Sigmoid colon (tissue), 7 donors: ENCODE results near the gene TMSB10. TPM values are rescaled to one million over a fixed set of nuclear protein-coding genes. Genes with fewer than 3 reads are reported as not detected.

Experiments used
- DNase-seq: peaks from one replicate; pipeline ENCODE4 v3.0.0-alpha.2; 2019
- H3K27ac ChIP-seq, 4 donors: fragments of 200-600 bp; sonication (generic); one replicate each; pipeline ENCODE4 v1.5.1; 2016 to 2019; ENCODE audit warnings: mild to moderate bottlenecking in 1 of 4
- H3K27me3 ChIP-seq, 3 donors: fragments of 200-600 bp; sonication (generic); one replicate each; pipeline ENCODE4 v1.5.1; 2019; ENCODE audit warnings: mild to moderate bottlenecking in 1 of 3
- H3K36me3 ChIP-seq, 4 donors: fragments of 200-600 bp; sonication (generic); one replicate each; pipeline ENCODE4 v1.5.1; 2016 to 2019
- H3K4me1 ChIP-seq, 4 donors: fragments of 200-600 bp; sonication (generic); one replicate each; pipeline ENCODE4 v1.5.1; 2017 to 2019
- H3K4me3 ChIP-seq, 4 donors: fragments of 200-600 bp; sonication (generic); one replicate each; pipeline ENCODE4 v1.5.1; 2017 to 2019; ENCODE audit warnings: mild to moderate bottlenecking in 2 of 4, moderate library complexity in 1 of 4
- H3K9me3 ChIP-seq, 4 donors: fragments of 200-600 bp in 3 of 4; sonication (generic) in 3 of 4; one replicate each; pipeline versions ENCODE4 v1.5.1 to v1.6.1; 2013 to 2019
- CTCF ChIP-seq, 4 experiments: fragments of 450-650 bp in 3 of 4; fragments of 200-600 bp in 1 of 4; IDR thresholded peaks; one replicate each; pipeline ENCODE4 v1.5.1; 2016 to 2019; ENCODE audit warnings: antibody characterized with exemption in 4 of 4, mild to moderate bottlenecking in 3 of 4, moderate library complexity in 2 of 4
- EP300 ChIP-seq, 4 donors: sonication (generic); formaldehyde crosslinking; IDR thresholded peaks; one replicate each; pipeline ENCODE4 v1.6.1; 2017; ENCODE audit warnings: antibody characterized with exemption in 4 of 4
- POLR2A ChIP-seq, 2 donors: fragments of 450-650 bp; IDR thresholded peaks; one replicate each; pipeline ENCODE4 v1.6.1; 2016; ENCODE audit warnings: antibody characterized with exemption in 2 of 2, mild to moderate bottlenecking in 2 of 2, moderate library complexity in 2 of 2
- POLR2AphosphoS5 ChIP-seq, 4 donors: sonication (generic); formaldehyde crosslinking; IDR thresholded peaks; one replicate each; pipeline ENCODE4 v1.6.1; 2017; ENCODE audit warnings: antibody characterized with exemption in 4 of 4
- WGBS, 2 donors: extraction: QIAGEN DNeasy Blood & Tissue Kit; methylation state at CpG; one replicate each; pipeline ENCODE4 v1.1.7; 2013; 5-methylcytosine and 5-hydroxymethylcytosine counted together
- intact Hi-C: fragments of 100-400 bp; cut with DNase I; formaldehyde crosslinking; loops from one replicate; pipeline ENCODE4 v1.15.1; 2023
- polyA plus RNA-seq, 3 donors: library from polyadenylated mRNA; stranded (reverse); fragments of 200-250 nt; gene quantifications; one replicate each; pipeline ENCODE4 v1.2.3, GENCODE V29; 2013
- total RNA-seq, 4 donors: library from RNA; depleted of rRNA; stranded (reverse); fragments of >200 nt; gene quantifications; one replicate each; pipeline ENCODE4 v1.1.0, GENCODE V29; 2016
- donor health status: healthy with polysubstance abuse.
- donor health status: Bipolar disorder and iron deficiency.
- donor health status: healthy.

The TMSB10 gene
- total and polyA plus RNA-seq, 7 donors, result 1,887 to 4,314 (median 2,459) TPM

GRCh38 chr2:84939426-84940087, 34.1 kb downstream of the TMSB10 start:
- intact Hi-C loops, result no loop called here
- TF ChIP-seq POLR2A (IDR thresholded peaks at IDR 0.05) (no peak), POLR2AphosphoS5 (IDR thresholded peaks at IDR 0.05) (no peak), CTCF (IDR thresholded peaks at IDR 0.05) (no peak), EP300 (IDR thresholded peaks at IDR 0.05) (no peak)
- no peaks in the 10 kb centered on the region for H3K9me3 ChIP-seq
- no peak overlapping the region for H3K4me3 ChIP-seq
- H3K27ac ChIP-seq, result no peak overlapping the region
- no peaks in the 10 kb centered on the region for H3K36me3 ChIP-seq
- WGBS, 2 donors, result 20 to 30% methylated on average over 9 of the region's 9 CpGs
- H3K4me1 ChIP-seq, result no peaks in the 10 kb centered on the region
- DNase-seq, result peak; percentile 41
- no peaks in the 10 kb centered on the region for H3K27me3 ChIP-seq

GRCh38 chr2:84940088-84940470, 34.6 kb downstream of the TMSB10 start:
- TF ChIP-seq POLR2A (IDR thresholded peaks at IDR 0.05) (no peak), POLR2AphosphoS5 (IDR thresholded peaks at IDR 0.05) (no peak), EP300 (IDR thresholded peaks at IDR 0.05) (no peak)
- Histone ChIP-seq H3K4me1 (no peaks in the 10 kb centered on the region), H3K4me3 (no peak overlapping the region)

GRCh38 chr2:84940831-84941412, 35.5 kb downstream of the TMSB10 start:
- no peak overlapping the region for H3K4me3 ChIP-seq
- 14 to 58% methylated on average over 3 of the region's 3 CpGs for WGBS, 2 donors
- H3K4me1 ChIP-seq, result no peaks in the 10 kb centered on the region
- no peaks in the 10 kb centered on the region for H3K9me3 ChIP-seq
- no peaks in the 10 kb centered on the region for H3K27me3 ChIP-seq
- no peak overlapping the region for H3K27ac ChIP-seq
- intact Hi-C loops, result no loop called here
- no peaks in the 10 kb centered on the region for H3K36me3 ChIP-seq
- TF ChIP-seq POLR2AphosphoS5 (IDR thresholded peaks at IDR 0.05) (no peak), EP300 (IDR thresholded peaks at IDR 0.05) (no peak), POLR2A (IDR thresholded peaks at IDR 0.05) (no peak), CTCF (IDR thresholded peaks at IDR 0.05) (no peak)
- DNase-seq, result no peak

More at GRCh38 chr2:84940088-84940470, 34.6 kb downstream of the TMSB10 start:
- WGBS, 2 donors, result 71 to 78% methylated on average over 3 of the region's 3 CpGs
- Histone ChIP-seq H3K27me3 (no peaks in the 10 kb centered on the region), H3K36me3 (no peaks in the 10 kb centered on the region), H3K27ac (no peak overlapping the region), H3K9me3 (no peaks in the 10 kb centered on the region)
- intact Hi-C loops, result no loop called here
- no peak for DNase-seq

- H3K9me3 ChIP-seq, result no peaks in the 10 kb centered on the region
- H3K27ac ChIP-seq, result no peak overlapping the region
- H3K4me1 ChIP-seq, result no peaks in the 10 kb centered on the region
- intact Hi-C loops, result no loop called here
- no peak overlapping the region for H3K4me3 ChIP-seq
- WGBS, 2 donors, result 96% methylated on average over 2 of the region's 2 CpGs
- TF ChIP-seq CTCF (IDR thresholded peaks at IDR 0.05) (no peak), POLR2A (IDR thresholded peaks at IDR 0.05) (no peak), EP300 (IDR thresholded peaks at IDR 0.05) (no peak), POLR2AphosphoS5 (IDR thresholded peaks at IDR 0.05) (no peak)
- no peak for DNase-seq
- H3K27me3 ChIP-seq, result no peaks in the 10 kb centered on the region
- H3K36me3 ChIP-seq, result no peaks in the 10 kb centered on the region
These were observed 36.7 kb downstream of the TMSB10 start for GRCh38 chr2:84942166-84942565.

GRCh38 chr2:84942964-84943421, 37.5 kb downstream of the TMSB10 start:
- H3K36me3 ChIP-seq, result no peaks in the 10 kb centered on the region
- no peak for TF ChIP-seq POLR2AphosphoS5 (IDR thresholded peaks at IDR 0.05)
- TF ChIP-seq CTCF (IDR thresholded peaks at IDR 0.05), result no peak
- no peak for TF ChIP-seq POLR2A (IDR thresholded peaks at IDR 0.05)
- TF ChIP-seq EP300 (IDR thresholded peaks at IDR 0.05), result no peak
- H3K27me3 ChIP-seq, result no peaks in the 10 kb centered on the region
- intact Hi-C loops, result no loop called here
- 75 to 83% methylated on average over 4 of the region's 4 CpGs for WGBS, 2 donors
- no peaks in the 10 kb centered on the region for H3K9me3 ChIP-seq
- peak; percentile 12 for DNase-seq
- no peak overlapping the region for H3K27ac ChIP-seq
- no peak overlapping the region for H3K4me3 ChIP-seq
- no peaks in the 10 kb centered on the region for H3K4me1 ChIP-seq
